K562 (cell line): ENCODE data around the gene DNAJC25. TPM values are rescaled to one million over a fixed set of nuclear protein-coding genes. Genes with fewer than 3 reads are reported as not detected.
A peak's percentile ranks its signal among the peaks of the same experiment; 100 is the strongest.

Experiments
- ATF7 ChIP-seq: fragments of 450-650 bp; IDR thresholded peaks from 2 replicates; pipeline ENCODE4 v1.7.1; 2014; ENCODE audit warnings: mild to moderate bottlenecking, moderate library complexity
- E2F8 ChIP-seq: fragments of 450-650 bp; IDR thresholded peaks from 2 replicates; pipeline ENCODE4 v1.7.1; 2018; ENCODE audit warnings: mild to moderate bottlenecking, low read depth; ENCODE audit not compliant: partially characterized antibody
- ELF2 ChIP-seq: fragments of 250-450 bp; sonication (Bioruptor Pico); IDR thresholded peaks from 2 replicates; pipeline ENCODE4 v1.5.0; 2021; ENCODE audit warnings: mild to moderate bottlenecking
- ESRRB ChIP-seq: fragments of 250-450 bp; sonication (Bioruptor Pico); IDR thresholded peaks from 2 replicates; pipeline ENCODE4 v1.5.0; 2020; ENCODE audit warnings: mild to moderate bottlenecking, moderate library complexity, borderline replicate concordance
- ETV5 ChIP-seq: sonication (generic); formaldehyde crosslinking; IDR thresholded peaks from 2 replicates; pipeline ENCODE4 v1.4.0; 2020; ENCODE audit warnings: low read depth, mild to moderate bottlenecking, missing genetic modification reagents
- FOXO4 ChIP-seq: fragments of 450-650 bp; formaldehyde crosslinking; IDR thresholded peaks from 2 replicates; pipeline ENCODE4 v1.4.0; 2020; ENCODE audit warnings: mild to moderate bottlenecking, moderate library complexity
- KDM1A ChIP-seq, 2 experiments: fragments of 450-650 bp; IDR thresholded peaks; 2 replicates each; pipeline ENCODE4 v1.6.1; 2016; ENCODE audit warnings: mild to moderate bottlenecking in 2 of 2
- NCOA4 ChIP-seq: fragments of 450-650 bp; IDR thresholded peaks from 2 replicates; pipeline ENCODE4 v1.6.1; 2018; ENCODE audit warnings: mild to moderate bottlenecking; ENCODE audit not compliant: partially characterized antibody
- NFIX ChIP-seq: fragments of 250-450 bp; sonication (Bioruptor Pico); IDR thresholded peaks from 2 replicates; pipeline ENCODE4 v1.4.0; 2020; ENCODE audit warnings: low read depth, mild to moderate bottlenecking, moderate library complexity
- OTX1 ChIP-seq: fragments of 450-650 bp; formaldehyde crosslinking; IDR thresholded peaks from 2 replicates; pipeline ENCODE4 v1.4.0; 2022; ENCODE audit warnings: mild to moderate bottlenecking
- PHF20 ChIP-seq: fragments of 450-650 bp; IDR thresholded peaks from 2 replicates; pipeline ENCODE4 v1.6.1; 2018; ENCODE audit not compliant: partially characterized antibody
- SFPQ ChIP-seq: fragments of 200-400 bp; formaldehyde crosslinking; IDR thresholded peaks from 2 replicates; pipeline ENCODE4 v1.6.1; 2017; ENCODE audit warnings: mild to moderate bottlenecking, low read depth, low read length, moderate library complexity
- TFAP4 ChIP-seq: sonication (generic); formaldehyde crosslinking; IDR thresholded peaks from 2 replicates; pipeline ENCODE4 v1.8.0; 2022; ENCODE audit warnings: missing genetic modification reagents, mild to moderate bottlenecking, moderate library complexity, borderline replicate concordance
- YY1 ChIP-seq, 3 experiments: IDR thresholded peaks; 2 replicates each; pipeline ENCODE4 v1.6.1; 2011; ENCODE audit warnings: low read length in 2 of 3, mild to moderate bottlenecking in 2 of 3, moderate library complexity in 2 of 3, borderline replicate concordance in 1 of 3, control low read depth in 1 of 3, low read depth in 1 of 3; ENCODE audit not compliant: insufficient read depth in 3 of 3, insufficient replicate concordance in 2 of 3, control insufficient read depth in 1 of 3, insufficient read length in 1 of 3; ENCODE audit errors: extremely low read depth in 1 of 3
- ZNF398 ChIP-seq: fragments of 250-450 bp; sonication (Bioruptor Pico); IDR thresholded peaks from 2 replicates; pipeline ENCODE4 v1.8.0; 2021; ENCODE audit warnings: moderate library complexity, mild to moderate bottlenecking, inconsistent platforms
- ZNF717 ChIP-seq: fragments of 250-450 bp; sonication (Bioruptor Pico); IDR thresholded peaks from 2 replicates; pipeline ENCODE4 v1.5.0; 2021
- ZNF76 ChIP-seq: fragments of 250-450 bp; sonication (Bioruptor Pico); IDR thresholded peaks from 2 replicates; pipeline ENCODE4 v1.4.0; 2020; ENCODE audit warnings: mild to moderate bottlenecking, moderate library complexity, borderline replicate concordance
- ZSCAN29 ChIP-seq: fragments of 450-650 bp; IDR thresholded peaks from 2 replicates; pipeline ENCODE4 v1.6.1; 2017
- polyA plus RNA-seq, 8 experiments: library from polyadenylated mRNA; depleted of rRNA in 4 of 8; stranded (reverse) in 5 of 8; unstranded in 3 of 8; fragments of >200 nt; fragmentation: Nextera tagmentation in 2 of 8; fragmentation: Illumina TruSeq in 1 of 8; extraction: Ambion mirVana in 2 of 8; extraction: Trizol in 1 of 8; gene quantifications; 2 replicates each; pipeline versions ENCODE4 v1.2.1 to v1.2.3, GENCODE V29; 2011 to 2014; ENCODE audit warnings: inconsistent platforms in 1 of 8, missing spikeins in 1 of 8
- total RNA-seq, 7 experiments: library from RNA; depleted of rRNA in 6 of 7; stranded (reverse); fragments of >200 nt in 6 of 7; fragmentation: Illumina TruSeq in 2 of 7; extraction: Trizol in 2 of 7; gene quantifications; 2 replicates each; pipeline versions ENCODE4 v1.2.1 to v1.2.3, GENCODE V29; 2011 to 2021; ENCODE audit warnings: low replicate concordance in 1 of 7

DNAJC25 gene
- total and polyA plus RNA-seq, 9 of the 15 experiments (the other 6 are each of a cell fraction or from before 2014, with no cell fraction given): 3.7 to 11.2 (median 7.1) TPM

GRCh38 chr9:111631214-111631971 lies at the start of gene DNAJC25 (continued):
- TF ChIP-seq SFPQ: no peak
- TF ChIP-seq FOXO4 (CRISPR knock-in tag): no peak
- no peak for TF ChIP-seq ESRRB
- no peak for TF ChIP-seq ETV5 (CRISPR knock-in tag)
- no peak for TF ChIP-seq ZNF398
- TF ChIP-seq ZNF717 (CRISPR knock-in tag): no peak
- no peak for TF ChIP-seq E2F8
- peak; percentile 86; the same call in 1 of the 2 replicates for TF ChIP-seq ATF7
- TF ChIP-seq PHF20: peak; percentile 11
- TF ChIP-seq TFAP4: no peak
- TF ChIP-seq NCOA4: no peak
- TF ChIP-seq YY1 (IDR thresholded peaks at IDR 0.05; ENCODE audit: borderline replicate concordance in 1 of 3, control insufficient read depth in 1 of 3, extremely low read depth in 1 of 3, insufficient read depth in 3 of 3, insufficient read length in 1 of 3, insufficient replicate concordance in 2 of 3, low read depth in 1 of 3, low read length in 2 of 3): peak in 2 of 3 experiments; percentile 61 to 70
- no peak for TF ChIP-seq KDM1A (IDR thresholded peaks at IDR 0.05)
- 0 out of 2 replicates have a peak, but pooled peaks have one; percentile 26 for TF ChIP-seq ZNF76
- TF ChIP-seq ZSCAN29: no peak
- no peak for TF ChIP-seq NFIX (CRISPR knock-in tag)
- TF ChIP-seq ELF2: no peak
- no peak for TF ChIP-seq OTX1
